Immature natural killer cell (primary cell): ENCODE measurements around the gene SOX6. TPM values are rescaled to one million over a fixed set of nuclear protein-coding genes. Genes with fewer than 3 reads are reported as not detected.
"Not testable (repeated sequence)": the region's sequence is repeated elsewhere in the genome, so short reads cannot be mapped to it uniquely, and the experiment has no call there.

Source experiments
- DNase-seq, 3 donors: peaks; one replicate each; pipeline ENCODE4 v3.0.0; 2022; ENCODE audit warnings: mixed read lengths in 1 of 3
- H3K27ac Mint-ChIP-seq, 6 donors: one replicate each; pipeline ENCODE4 v1.8.0; 2020; ENCODE audit warnings: mixed read lengths in 6 of 6, mild to moderate bottlenecking in 5 of 6, inconsistent platforms in 4 of 6, moderate library complexity in 3 of 6
- H3K27me3 Mint-ChIP-seq, 3 donors: one replicate each; pipeline ENCODE4 v1.8.0; 2020 to 2021; ENCODE audit warnings: low read depth in 3 of 3, mild to moderate bottlenecking in 3 of 3, mixed read lengths in 3 of 3, moderate library complexity in 3 of 3, inconsistent platforms in 1 of 3
- H3K36me3 Mint-ChIP-seq, 3 donors: one replicate each; pipeline ENCODE4 v1.8.0; 2020; ENCODE audit warnings: mixed read lengths in 3 of 3, inconsistent platforms in 2 of 3, mild to moderate bottlenecking in 2 of 3
- H3K4me1 Mint-ChIP-seq, 2 donors: one replicate each; pipeline ENCODE4 v1.8.0; 2020; ENCODE audit warnings: inconsistent platforms in 2 of 2, mild to moderate bottlenecking in 2 of 2, mixed read lengths in 2 of 2, moderate library complexity in 1 of 2
- H3K4me3 Mint-ChIP-seq, 5 donors: one replicate each; pipeline ENCODE4 v1.8.0; 2020; ENCODE audit warnings: mild to moderate bottlenecking in 5 of 5, mixed read lengths in 5 of 5, inconsistent platforms in 3 of 5, moderate library complexity in 3 of 5
- H3K9me3 Mint-ChIP-seq, 6 donors: one replicate each; pipeline ENCODE4 v1.8.0; 2020; ENCODE audit warnings: mild to moderate bottlenecking in 6 of 6, mixed read lengths in 6 of 6, inconsistent platforms in 4 of 6, moderate library complexity in 3 of 6
- polyA plus RNA-seq, 3 donors: library from polyadenylated mRNA; unstranded; fragments of 300-500 nt; fragmentation: Illumina TruSeq; gene quantifications; one replicate each; pipeline ENCODE4 v1.2.3, GENCODE V29; 2021

The SOX6 gene
- polyA plus RNA-seq, 3 donors from 2014 or later = not detected

- Mint-ChIP-seq H3K27me3 (no peaks in the 10 kb centered on the region), H3K4me1 (no peaks in the 10 kb centered on the region), H3K36me3 (no peaks in the 10 kb centered on the region), H3K4me3 (no peak overlapping the region), H3K9me3 (peaks cover 0 to 35% (median under 1%) of the 10 kb centered on the region in 6 donors), H3K27ac (no peak overlapping the region)
- no peak for DNase-seq
Observed at GRCh38 chr11:16382186-16382585, 25.8 kb upstream of the SOX6 start.

- no peaks in the 10 kb centered on the region for H3K4me1 Mint-ChIP-seq
- no peak overlapping the region for H3K4me3 Mint-ChIP-seq
- no peaks in the 10 kb centered on the region for H3K36me3 Mint-ChIP-seq
- H3K27me3 Mint-ChIP-seq = no peaks in the 10 kb centered on the region
- DNase-seq = no peak
- no peak overlapping the region for H3K27ac Mint-ChIP-seq
- H3K9me3 Mint-ChIP-seq = peaks cover 3 to 28% (median 6%) of the 10 kb centered on the region in 6 donors
Observed at GRCh38 chr11:16380941-16381568, 24.7 kb upstream of the SOX6 start.

GRCh38 chr11:16378906-16379305 lies 22.6 kb upstream of the SOX6 start:
- Mint-ChIP-seq H3K27ac (no peak overlapping the region), H3K36me3 (no peaks in the 10 kb centered on the region), H3K4me1 (no peaks in the 10 kb centered on the region), H3K4me3 (no peak overlapping the region), H3K9me3 (peaks cover 4 to 24% (median 14%) of the 10 kb centered on the region in 6 donors), H3K27me3 (no peaks in the 10 kb centered on the region)
- DNase-seq = no peak

GRCh38 chr11:16377746-16378145 lies 21.4 kb upstream of the SOX6 start:
- H3K27ac Mint-ChIP-seq = no peak overlapping the region
- peaks cover 0 to 4% (median 0%) of the 10 kb centered on the region in 3 donors for H3K36me3 Mint-ChIP-seq
- H3K4me1 Mint-ChIP-seq = no peaks in the 10 kb centered on the region
- H3K9me3 Mint-ChIP-seq = peaks cover 5 to 30% (median 14%) of the 10 kb centered on the region in 6 donors
- no peak for DNase-seq
- no peaks in the 10 kb centered on the region for H3K27me3 Mint-ChIP-seq
- H3K4me3 Mint-ChIP-seq = no peak overlapping the region

- H3K36me3 Mint-ChIP-seq, H3K27ac Mint-ChIP-seq, DNase-seq, H3K4me3 Mint-ChIP-seq, H3K4me1 Mint-ChIP-seq, H3K27me3 Mint-ChIP-seq: not testable (repeated sequence)
- H3K9me3 Mint-ChIP-seq = peaks cover 10 to 38% (median 15%) of the 10 kb centered on the region in 6 donors
Observed at GRCh38 chr11:16375664-16376063, 19.3 kb upstream of the SOX6 start.

- Mint-ChIP-seq H3K36me3 (peaks cover 0 to 4% (median 0%) of the 10 kb centered on the region in 3 donors), H3K27me3 (no peaks in the 10 kb centered on the region), H3K4me1 (no peaks in the 10 kb centered on the region), H3K9me3 (peaks cover 10 to 50% (median 20%) of the 10 kb centered on the region in 6 donors), H3K4me3 (no peak overlapping the region), H3K27ac (no peak overlapping the region)
- DNase-seq = no peak
Observed at GRCh38 chr11:16373768-16374167, 17.4 kb upstream of the SOX6 start.

- Mint-ChIP-seq H3K27ac (no peak overlapping the region), H3K27me3 (no peaks in the 10 kb centered on the region), H3K36me3 (peaks cover 0 to 4% (median 0%) of the 10 kb centered on the region in 3 donors), H3K4me3 (no peak overlapping the region), H3K4me1 (no peaks in the 10 kb centered on the region), H3K9me3 (peaks cover 10 to 43% (median 19%) of the 10 kb centered on the region in 6 donors)
- DNase-seq = no peak
Observed at GRCh38 chr11:16372355-16372754, 16.0 kb upstream of the SOX6 start.

- Mint-ChIP-seq H3K27ac (no peak overlapping the region), H3K27me3 (no peaks in the 10 kb centered on the region), H3K4me3 (no peak overlapping the region), H3K9me3 (peaks cover 2 to 42% (median 9%) of the 10 kb centered on the region in 6 donors), H3K4me1 (no peaks in the 10 kb centered on the region), H3K36me3 (no peaks in the 10 kb centered on the region)
- no peak for DNase-seq
Observed at GRCh38 chr11:16367252-16367651, 10.9 kb upstream of the SOX6 start.

GRCh38 chr11:16365581-16366228 lies 9.4 kb upstream of the SOX6 start:
- no peaks in the 10 kb centered on the region for H3K36me3 Mint-ChIP-seq
- DNase-seq = no peak
- peaks cover 1 to 35% (median 5%) of the 10 kb centered on the region in 6 donors for H3K9me3 Mint-ChIP-seq

GRCh38 chr11:16364254-16364653 lies 7.9 kb upstream of the SOX6 start:
- no peak for DNase-seq
- Mint-ChIP-seq H3K4me1 (no peaks in the 10 kb centered on the region), H3K9me3 (peaks cover 0 to 28% (median 6%) of the 10 kb centered on the region in 6 donors), H3K4me3 (no peak overlapping the region), H3K36me3 (no peaks in the 10 kb centered on the region), H3K27ac (no peak overlapping the region), H3K27me3 (no peaks in the 10 kb centered on the region)

More at GRCh38 chr11:16365581-16366228, 9.4 kb upstream of the SOX6 start:
- no peak overlapping the region for H3K4me3 Mint-ChIP-seq
- no peak overlapping the region for H3K27ac Mint-ChIP-seq
- no peaks in the 10 kb centered on the region for H3K27me3 Mint-ChIP-seq
- H3K4me1 Mint-ChIP-seq = no peaks in the 10 kb centered on the region

- Mint-ChIP-seq H3K4me1 (no peaks in the 10 kb centered on the region), H3K9me3 (peaks cover 0 to 28% (median 6%) of the 10 kb centered on the region in 6 donors), H3K27ac (no peak overlapping the region), H3K27me3 (no peaks in the 10 kb centered on the region), H3K36me3 (no peaks in the 10 kb centered on the region), H3K4me3 (no peak overlapping the region)
- DNase-seq = no peak
Observed at GRCh38 chr11:16363706-16364105, 7.4 kb upstream of the SOX6 start.

- DNase-seq = no peak
- H3K27me3 Mint-ChIP-seq = peaks cover 0 to 4% (median 0%) of the 10 kb centered on the region in 3 donors
- peaks cover 0 to 32% (median 6%) of the 10 kb centered on the region in 6 donors for H3K9me3 Mint-ChIP-seq
- no peak overlapping the region for H3K4me3 Mint-ChIP-seq
- H3K4me1 Mint-ChIP-seq = no peaks in the 10 kb centered on the region
- H3K36me3 Mint-ChIP-seq = no peaks in the 10 kb centered on the region
- no peak overlapping the region for H3K27ac Mint-ChIP-seq
Observed at GRCh38 chr11:16361108-16361865, 4.9 kb upstream of the SOX6 start.

- Mint-ChIP-seq H3K4me1 (no peaks in the 10 kb centered on the region), H3K4me3 (no peak overlapping the region), H3K9me3 (peaks cover 0 to 25% (median 6%) of the 10 kb centered on the region in 6 donors), H3K27ac (no peak overlapping the region), H3K36me3 (no peaks in the 10 kb centered on the region), H3K27me3 (peaks cover 0 to 4% (median 0%) of the 10 kb centered on the region in 3 donors)
- no peak for DNase-seq
Observed at GRCh38 chr11:16359369-16359768, 3.0 kb upstream of the SOX6 start.

- H3K27ac Mint-ChIP-seq = no peak overlapping the region
- H3K4me3 Mint-ChIP-seq = no peak overlapping the region
- H3K36me3 Mint-ChIP-seq = no peaks in the 10 kb centered on the region
- DNase-seq = no peak
- H3K9me3 Mint-ChIP-seq = peaks cover 0 to 26% (median 6%) of the 10 kb centered on the region in 6 donors
- no peaks in the 10 kb centered on the region for H3K4me1 Mint-ChIP-seq
- H3K27me3 Mint-ChIP-seq = peaks cover 0 to 4% (median 0%) of the 10 kb centered on the region in 3 donors
Observed at GRCh38 chr11:16358726-16359125, 2.4 kb upstream of the SOX6 start.
